Measurements from ENCODE around the gene PDIA4.
"Not testable (repeated sequence)": the region's sequence is repeated elsewhere in the genome, so short reads cannot be mapped to it uniquely, and the experiment has no call there.

PDIA4 gene

GRCh38 chr7:149001427-149002068 lies 26.8 kb downstream of the PDIA4 start:
- no peak for DNase-seq

- no peak for DNase-seq
Measured at GRCh38 chr7:149000961-149001360, 27.3 kb downstream of the PDIA4 start.

- no peak for DNase-seq
Measured at GRCh38 chr7:148999192-148999591, 29.1 kb downstream of the PDIA4 start.

- DNase-seq: no peak
Measured at GRCh38 chr7:148997497-148997896, 30.8 kb downstream of the PDIA4 start.

GRCh38 chr7:148994576-148994975 lies 33.7 kb downstream of the PDIA4 start:
- no peak for DNase-seq

- DNase-seq: no peak
Measured at GRCh38 chr7:148993193-148993592, 35.1 kb downstream of the PDIA4 start.

- no peak for DNase-seq
Measured at GRCh38 chr7:148991536-148991935, 36.8 kb downstream of the PDIA4 start.

- DNase-seq: peak; percentile 16
Measured at GRCh38 chr7:148987751-148988512, 40.4 kb downstream of the PDIA4 start.

GRCh38 chr7:148987010-148987750 lies 41.1 kb downstream of the PDIA4 start:
- peak; percentile 81 for DNase-seq

GRCh38 chr7:148986742-148987009 lies 41.6 kb downstream of the PDIA4 start:
- no peak for DNase-seq

- peak; percentile 78 for DNase-seq
Measured at GRCh38 chr7:148983200-148984146, 44.8 kb downstream of the PDIA4 start.

- peak; percentile 15 for DNase-seq
Measured at GRCh38 chr7:148982654-148983199, 45.6 kb downstream of the PDIA4 start.

- peak; percentile 44 for DNase-seq
Measured at GRCh38 chr7:148979827-148980226, 48.5 kb downstream of the PDIA4 start.

GRCh38 chr7:148979072-148979471 lies 49.2 kb downstream of the PDIA4 start:
- DNase-seq: not testable (repeated sequence)

- no peak for DNase-seq
Measured at GRCh38 chr7:148978091-148978490, 50.2 kb downstream of the PDIA4 start.

- DNase-seq: no peak
Measured at GRCh38 chr7:148975896-148976295, 52.4 kb downstream of the PDIA4 start.

GRCh38 chr7:148973256-148973655 lies 55.0 kb downstream of the PDIA4 start:
- DNase-seq: no peak

- no peak for DNase-seq
Measured at GRCh38 chr7:148972375-148972774, 55.9 kb downstream of the PDIA4 start.

GRCh38 chr7:148967602-148968001 lies 60.7 kb downstream of the PDIA4 start:
- DNase-seq: no peak

GRCh38 chr7:148967032-148967372 lies 61.3 kb downstream of the PDIA4 start:
- DNase-seq: no peak

GRCh38 chr7:148964483-148965267 lies 63.6 kb downstream of the PDIA4 start:
- no peak for DNase-seq
